ENCODE results near the gene CPEB4. TPM values are rescaled to one million over a fixed set of nuclear protein-coding genes. Genes with fewer than 3 reads are reported as not detected.

Gene CPEB4
- 49.3 and 127 TPM in 2 replicates for total RNA-seq (2011; cell fraction: chromatin; rRNA removed; ENCODE audit: low replicate concordance)
- total RNA-seq (2011; cell fraction: nucleolus; rRNA removed), result 32.2 and 37.4 TPM in 2 replicates
- 56.7 and 64.2 TPM in 2 replicates for total RNA-seq (2011; cell fraction: nucleoplasm; rRNA removed)
- total RNA-seq (2014; rRNA removed), result 9.5 and 10.2 TPM in 2 replicates
- 20.6 and 21.8 TPM in 2 replicates for total RNA-seq (2014; rRNA removed; fragmentation: Illumina TruSeq; extraction: Trizol)
- 12.0 and 12.4 TPM in 2 replicates for total RNA-seq (2015; rRNA removed; fragmentation: Illumina TruSeq; extraction: Trizol)
- total RNA-seq (2021), result 17.7 and 19.7 TPM in 2 replicates
- 17.6 and 21.3 TPM in 2 replicates for polyA plus RNA-seq (2011; rRNA removed)
- 9.8 and 13.5 TPM in 2 replicates for polyA plus RNA-seq (2011; cell fraction: cytosol; rRNA removed)
- 33.8 and 38.5 TPM in 2 replicates for polyA plus RNA-seq (2011; cell fraction: nucleus; rRNA removed)
- 11.6 and 13.2 TPM in 2 replicates for polyA plus RNA-seq (2012)
- 9.3 and 13.2 TPM in 2 replicates for polyA plus RNA-seq (2014; fragmentation: Illumina TruSeq; extraction: Trizol)
- 10 to 100 TPM in 1 of 2 experiments, 1 to 10 TPM in 1; 7.4 to 10.2 TPM for polyA plus RNA-seq (2014; fragmentation: Nextera tagmentation; extraction: Ambion mirVana)
- 11.0 and 12.2 TPM in 2 replicates for polyA plus RNA-seq (2014; rRNA removed)
- 49.0 and 67.5 TPM in 2 replicates for polyA minus RNA-seq (2011; rRNA and poly(A)+ RNA removed)
- 12.2 and 17.7 TPM in 2 replicates for polyA minus RNA-seq (2011; cell fraction: cytosol; rRNA and poly(A)+ RNA removed)
- 45.2 and 47.7 TPM in 2 replicates for polyA minus RNA-seq (2011; cell fraction: nucleus; rRNA and poly(A)+ RNA removed)
- Bru-seq, nascent RNA, result percentile 90 among the genes with signal in this experiment
- BruChase-seq, experiment 1, labeled RNA remaining after a 2-hour chase, result percentile 82 among the genes with signal in this experiment
- percentile 83 among the genes with signal in this experiment for BruChase-seq, experiment 2, labeled RNA remaining after a 6-hour chase
- long read RNA-seq, experiment 1, transcript CPEB4-208 (8 exons, 2,607 nt), result major isoform, 11 of 52 reads
- long read RNA-seq, experiment 1, partial matches to known transcripts, result 8 of 52 reads
- long read RNA-seq, experiment 1, other reads (novel, unspliced or antisense), result 31 of 52 reads
- long read RNA-seq, experiment 2, partial matches to known transcripts, result 0 of 2 reads
- long read RNA-seq, experiment 2, other reads (novel, unspliced or antisense), result 2 of 2 reads
- long read RNA-seq, experiment 3, partial matches to known transcripts, result 0 of 3 reads
- long read RNA-seq, experiment 3, other reads (novel, unspliced or antisense), result 3 of 3 reads

- intact Hi-C loops (cut with micrococcal nuclease), result loop anchor here (2.0 to 10.0 kb wide), 3 partner anchors 37 to 563 kb away; partner anchors contain the start of gene STC2
- no TSS peak for BruUV-seq (replicated peaks)
- H3K9me1 ChIP-seq (ENCODE audit: control insufficient read depth, insufficient read depth, low read length), result no peaks in the 10 kb centered on the region
- ChIA-PET POLR2A (interaction anchor here (0.6 to 1.3 kb wide), 22 partner anchors 9 to 259 kb away, joined by 3 to 9 read pairs (median 3); no protein-coding TSS in a partner anchor), CTCF (ENCODE audit: low intra/inter-chr PET ratio) (no interaction called here)
- FAIRE-seq, result peak; percentile 98
- peak within 1 kb of the TSS; percentile 100 for H3K27ac ChIP-seq (ENCODE audit: extremely low read depth, low read depth, low read length)
- H3K4me1 ChIP-seq (replicated peaks in 1 of 2; ENCODE audit: control insufficient read depth in 2 of 2, insufficient read depth in 2 of 2, low read length in 2 of 2), result peaks cover 28 to 47% of the 10 kb centered on the region in 2 experiments
- H2AFZ ChIP-seq (ENCODE audit: low read depth, low read length), result peak within 1 kb of the TSS; percentile 100
- no peaks in the 10 kb centered on the region for H3K9me3 ChIP-seq (replicated peaks; ENCODE audit: control insufficient read depth, insufficient read depth, low read depth, low read length)
- H3K4me3 ChIP-seq, result peak within 1 kb of the TSS; percentile 72
- peak within 1 kb of the TSS; percentile 95 to 98 for H3K9ac ChIP-seq (ENCODE audit: insufficient read depth in 1 of 2, low read depth in 2 of 2, low read length in 2 of 2)
- WGBS (ENCODE audit: insufficient coverage, low coverage, missing lambda C conversion rate), result under 1% methylated on average over 41 of the region's 55 CpGs
- ATAC-seq, result peak; percentile 83
- DNase-seq (ENCODE audit: extremely low read depth in 1 of 4, low spot score in 3 of 4), result peak; percentile 98 to 100 (median 98)
- H3K27me3 ChIP-seq (ENCODE audit: control insufficient read depth in 2 of 2, insufficient read depth in 2 of 2, low read length in 2 of 2), result no peaks in the 10 kb centered on the region
- peaks cover 47% of the 10 kb centered on the region for H3K79me2 ChIP-seq (ENCODE audit: control insufficient read depth, insufficient read depth, low read length)
- H4K20me1 ChIP-seq (replicated peaks; ENCODE audit: control insufficient read depth, insufficient read depth, low read length), result no peaks in the 10 kb centered on the region
- peaks cover 2% of the 10 kb centered on the region; the same call in 1 of the 3 replicates for H3K36me3 ChIP-seq (ENCODE audit: control insufficient read depth, insufficient read depth, low read length)
- H3K4me2 ChIP-seq (ENCODE audit: insufficient read depth, low read length), result peak within 1 kb of the TSS; percentile 96
- in situ Hi-C loops (cut with MboI), result loop anchor here (10.0 kb wide), 1 partner anchor 103 kb away; no protein-coding TSS in a partner anchor
- TF ChIP-seq STAT5B (CRISPR knock-in tag; IDR thresholded peaks at IDR 0.05) (no peak), VEZF1 (CRISPR knock-in tag; IDR thresholded peaks at IDR 0.05) (peak; percentile 96), CREB1 (IDR thresholded peaks at IDR 0.05) (peak; percentile 78), CREB1 (CRISPR knock-in tag; IDR thresholded peaks at IDR 0.05) (peak; percentile 57; the same call in 1 of the 2 replicates), BCLAF1 (IDR thresholded peaks at IDR 0.05; ENCODE audit: borderline replicate concordance in 1 of 2, control insufficient read depth in 1 of 2, low read depth in 2 of 2, low read length in 1 of 2) (no peak), FOXA1 (IDR thresholded peaks at IDR 0.05; ENCODE audit: borderline replicate concordance) (no peak), TCF3 (CRISPR knock-in tag; IDR thresholded peaks at IDR 0.05) (no peak), GABPB2 (CRISPR knock-in tag; conservative IDR thresholded peaks at IDR 0.05) (no peak), MECOM (CRISPR knock-in tag; IDR thresholded peaks at IDR 0.05) (no peak)
These were observed at the start of gene CPEB4 for GRCh38 chr5:173887610-173888472. Gene CPEB4 (plus strand): TSS chr5:173888349. CDS start chr5:173889734, 1,385 bp downstream.
